Testis (tissue), 3 donors: ENCODE measurements around the gene YPEL1. TPM values are rescaled to one million over a fixed set of nuclear protein-coding genes. Genes with fewer than 3 reads are reported as not detected.
"Not testable (repeated sequence)": the region's sequence is repeated elsewhere in the genome, so short reads cannot be mapped to it uniquely, and the experiment has no call there.

Experiments used
- DNase-seq: peaks from one replicate; pipeline ENCODE4 v3.0.0-alpha.2; 2019
- H3K27ac ChIP-seq, 2 donors: fragments of 200-600 bp; sonication (generic); one replicate each; pipeline ENCODE4 v1.5.1; 2019
- H3K27me3 ChIP-seq: fragments of 200-600 bp; sonication (generic); one replicate; pipeline ENCODE4 v1.5.1; 2019
- H3K36me3 ChIP-seq: fragments of 200-600 bp; sonication (generic); one replicate; pipeline ENCODE4 v1.5.1; 2017; ENCODE audit warnings: low read depth; ENCODE audit errors: missing control alignments
- H3K4me1 ChIP-seq: fragments of 200-600 bp; sonication (generic); one replicate; pipeline ENCODE4 v1.5.1; 2019
- H3K4me3 ChIP-seq, 2 donors: fragments of 200-600 bp; sonication (generic); one replicate each; pipeline ENCODE4 v1.5.1; 2017 to 2019
- H3K9me3 ChIP-seq: fragments of 200-600 bp; sonication (generic); one replicate; pipeline ENCODE4 v1.5.1; 2017
- POLR2A ChIP-seq: fragments of 450-650 bp; IDR thresholded peaks from one replicate; pipeline ENCODE4 v1.6.1; 2017; ENCODE audit warnings: antibody characterized with exemption, mild to moderate bottlenecking, moderate library complexity
- WGBS, 2 donors: methylation state at CpG; one replicate each; pipeline ENCODE4 v1.1.5; 2018; 5-methylcytosine and 5-hydroxymethylcytosine counted together
- intact Hi-C: fragments of 100-400 bp; cut with DNase I; formaldehyde crosslinking; loops from one replicate; pipeline ENCODE4 v1.15.1; 2023; ENCODE audit warnings: low total_unique reads
- polyA plus RNA-seq: library from polyadenylated mRNA; stranded (reverse); fragments of 350-450 nt; fragmentation: Illumina TruSeq; extraction: RNeasy Lipid Tissue Mini Kit (QIAGEN cat#74804); gene quantifications from one replicate; pipeline ENCODE4 v1.2.3, GENCODE V29; 2014; ENCODE audit warnings: low read depth, low replicate concordance; ENCODE audit not compliant: insufficient read depth
- total RNA-seq, 2 donors: library from RNA; depleted of rRNA; stranded (reverse); fragments of >200 nt; gene quantifications; one replicate each; pipeline ENCODE4 v1.2.3, GENCODE V29; 2016
- TF ChIP-seq, protein P1 (sequence below), 3 experiments: fragments of 450-650 bp in 2 of 3; fragments of 200-600 bp in 1 of 3; sonication (generic) in 1 of 3; IDR thresholded peaks; one replicate each; pipeline ENCODE4 v1.5.1; 2016 to 2019; ENCODE audit warnings: antibody characterized with exemption in 3 of 3, mild to moderate bottlenecking in 2 of 3, moderate library complexity in 1 of 3

The YPEL1 gene
- total and polyA plus RNA-seq, 3 donors from 2014 or later, result 83.6 to 169 (median 168) TPM

DNA sequence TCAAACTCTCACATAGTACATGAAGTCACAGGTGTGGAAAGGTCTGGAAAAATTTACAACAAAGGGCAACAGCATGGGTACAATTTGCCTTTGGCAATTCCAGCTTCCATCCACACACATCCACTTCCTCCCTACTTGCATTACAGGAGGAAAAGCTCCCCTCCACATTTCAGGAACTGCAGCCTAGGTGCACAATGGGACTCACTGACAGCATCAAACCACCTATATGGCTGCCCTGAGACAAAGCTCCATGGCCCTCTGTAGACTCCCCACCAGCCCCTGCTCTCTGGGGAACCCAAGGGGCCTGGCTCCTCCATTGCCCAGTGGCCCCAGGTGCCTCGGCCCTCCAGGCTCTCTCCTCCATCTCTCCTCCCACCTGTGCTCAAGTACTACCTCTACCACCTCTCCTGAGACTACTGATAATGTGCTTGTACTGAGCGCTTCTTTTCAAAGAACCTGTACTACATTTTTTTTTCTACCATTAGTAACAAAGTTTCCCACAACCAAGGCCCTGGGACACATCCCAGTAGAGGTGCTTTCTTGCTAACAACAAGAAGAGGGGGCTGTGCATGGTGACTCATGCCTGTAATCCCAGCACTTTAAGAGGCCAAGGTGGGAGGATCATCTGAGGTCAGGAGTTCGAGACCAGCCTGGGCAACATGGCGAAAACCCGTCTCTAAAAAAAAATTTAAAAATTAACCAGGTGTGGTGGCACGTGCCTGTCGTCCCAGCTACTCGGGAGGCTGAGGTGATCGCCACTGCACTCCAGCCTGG is 4.9 kb downstream of the YPEL1 start:
- WGBS, 2 donors, result 83 to 92% methylated on average over 9 of the region's 9 CpGs
- TF ChIP-seq, protein P1, sequence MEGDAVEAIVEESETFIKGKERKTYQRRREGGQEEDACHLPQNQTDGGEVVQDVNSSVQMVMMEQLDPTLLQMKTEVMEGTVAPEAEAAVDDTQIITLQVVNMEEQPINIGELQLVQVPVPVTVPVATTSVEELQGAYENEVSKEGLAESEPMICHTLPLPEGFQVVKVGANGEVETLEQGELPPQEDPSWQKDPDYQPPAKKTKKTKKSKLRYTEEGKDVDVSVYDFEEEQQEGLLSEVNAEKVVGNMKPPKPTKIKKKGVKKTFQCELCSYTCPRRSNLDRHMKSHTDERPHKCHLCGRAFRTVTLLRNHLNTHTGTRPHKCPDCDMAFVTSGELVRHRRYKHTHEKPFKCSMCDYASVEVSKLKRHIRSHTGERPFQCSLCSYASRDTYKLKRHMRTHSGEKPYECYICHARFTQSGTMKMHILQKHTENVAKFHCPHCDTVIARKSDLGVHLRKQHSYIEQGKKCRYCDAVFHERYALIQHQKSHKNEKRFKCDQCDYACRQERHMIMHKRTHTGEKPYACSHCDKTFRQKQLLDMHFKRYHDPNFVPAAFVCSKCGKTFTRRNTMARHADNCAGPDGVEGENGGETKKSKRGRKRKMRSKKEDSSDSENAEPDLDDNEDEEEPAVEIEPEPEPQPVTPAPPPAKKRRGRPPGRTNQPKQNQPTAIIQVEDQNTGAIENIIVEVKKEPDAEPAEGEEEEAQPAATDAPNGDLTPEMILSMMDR (IDR thresholded peaks at IDR 0.05), result no peak
- TF ChIP-seq POLR2A, result no peak
- peaks cover 8% of the 10 kb centered on the region for H3K4me1 ChIP-seq
- no peaks in the 10 kb centered on the region for H3K27me3 ChIP-seq
- DNase-seq, result no peak
- H3K36me3 ChIP-seq, result no peaks in the 10 kb centered on the region
- no peak overlapping the region for H3K27ac ChIP-seq
- no peak overlapping the region for H3K4me3 ChIP-seq
- H3K9me3 ChIP-seq, result no peaks in the 10 kb centered on the region
- intact Hi-C loops, result no loop called here

DNA sequence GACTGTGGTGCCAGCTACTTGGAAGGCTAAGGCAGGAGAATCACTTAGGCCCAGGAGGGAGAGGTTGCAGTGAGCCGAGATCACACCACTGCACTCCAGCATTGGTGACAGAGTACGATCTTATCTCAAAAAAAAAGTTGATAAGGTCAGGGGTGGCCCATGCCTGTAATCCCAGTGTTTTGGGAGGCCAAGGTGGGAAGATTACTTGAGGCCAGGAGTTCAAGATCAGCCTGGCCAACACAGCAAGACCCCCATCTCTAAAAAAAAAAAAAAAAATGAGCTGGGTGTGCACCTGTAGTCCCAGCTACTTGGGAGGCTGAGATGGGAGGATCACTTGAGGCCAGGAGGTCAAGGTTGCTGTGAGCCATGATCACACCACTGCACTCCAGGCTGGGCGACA is 6.4 kb downstream of the YPEL1 start:
- H3K27me3 ChIP-seq, H3K4me1 ChIP-seq, H3K27ac ChIP-seq, H3K4me3 ChIP-seq, intact Hi-C loops, H3K9me3 ChIP-seq, H3K36me3 ChIP-seq, DNase-seq: not testable (repeated sequence)
- WGBS, 2 donors, result 94 to 98% methylated on average over 3 of the region's 3 CpGs

DNA sequence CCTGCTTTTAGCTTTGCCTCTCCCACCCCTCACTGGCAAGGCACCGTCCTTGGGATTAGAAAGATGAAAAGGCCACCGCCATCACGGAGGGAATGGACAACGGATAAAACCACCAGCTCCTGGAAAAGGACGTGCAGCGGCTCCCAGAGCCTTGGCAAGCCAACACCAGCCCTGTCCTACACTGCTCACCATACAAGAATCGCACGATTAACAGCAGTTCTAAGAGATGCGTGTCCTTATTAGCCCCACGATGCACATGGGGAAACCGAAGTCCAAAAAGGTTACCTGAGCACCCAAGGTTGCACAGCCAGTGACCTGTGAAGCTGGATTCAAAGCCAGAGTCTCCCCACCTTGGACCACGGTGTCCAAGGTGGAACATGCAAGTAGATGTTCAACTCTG is 7.3 kb downstream of the YPEL1 start:
- no peak for DNase-seq
- WGBS, 2 donors, result 82 to 88% methylated on average over 11 to 12 of the region's 12 CpGs
- intact Hi-C loops, result no loop called here
- Histone ChIP-seq H3K4me1 (no peaks in the 10 kb centered on the region), H3K27me3 (no peaks in the 10 kb centered on the region), H3K36me3 (no peaks in the 10 kb centered on the region), H3K4me3 (no peak overlapping the region), H3K27ac (no peak overlapping the region), H3K9me3 (no peaks in the 10 kb centered on the region)
- TF ChIP-seq POLR2A, result no peak
- TF ChIP-seq, protein P1 (IDR thresholded peaks at IDR 0.05), result no peak

DNA sequence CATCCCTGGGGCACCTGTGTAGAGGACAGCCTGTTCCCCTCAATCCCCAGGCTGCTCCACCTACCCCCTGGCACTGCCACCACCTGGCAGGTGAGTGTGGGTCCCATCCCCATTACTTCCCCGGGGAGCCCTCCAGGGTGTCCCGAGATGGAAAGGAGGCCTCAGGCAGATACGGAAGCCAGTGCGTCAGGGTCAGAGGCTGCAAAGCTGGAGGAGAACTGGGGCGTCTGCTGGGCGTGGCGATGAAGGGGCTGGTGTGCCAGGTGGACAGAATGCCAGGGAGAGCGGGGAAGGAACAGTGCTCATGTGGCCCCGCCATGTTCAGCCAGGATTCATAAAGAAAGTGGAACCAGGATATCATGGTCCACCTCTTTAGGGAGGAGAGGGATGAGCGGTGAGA is 7.8 kb downstream of the YPEL1 start:
- H3K27ac ChIP-seq, result no peak overlapping the region
- no peaks in the 10 kb centered on the region for H3K4me1 ChIP-seq
- intact Hi-C loops, result no loop called here
- WGBS, 2 donors, result 92 to 96% methylated on average over 10 of the region's 10 CpGs
- no peaks in the 10 kb centered on the region for H3K9me3 ChIP-seq
- no peaks in the 10 kb centered on the region for H3K36me3 ChIP-seq
- no peak overlapping the region for H3K4me3 ChIP-seq
- TF ChIP-seq, protein P1 (IDR thresholded peaks at IDR 0.05), result no peak
- TF ChIP-seq POLR2A, result no peak
- no peak for DNase-seq
- H3K27me3 ChIP-seq, result no peaks in the 10 kb centered on the region

DNA sequence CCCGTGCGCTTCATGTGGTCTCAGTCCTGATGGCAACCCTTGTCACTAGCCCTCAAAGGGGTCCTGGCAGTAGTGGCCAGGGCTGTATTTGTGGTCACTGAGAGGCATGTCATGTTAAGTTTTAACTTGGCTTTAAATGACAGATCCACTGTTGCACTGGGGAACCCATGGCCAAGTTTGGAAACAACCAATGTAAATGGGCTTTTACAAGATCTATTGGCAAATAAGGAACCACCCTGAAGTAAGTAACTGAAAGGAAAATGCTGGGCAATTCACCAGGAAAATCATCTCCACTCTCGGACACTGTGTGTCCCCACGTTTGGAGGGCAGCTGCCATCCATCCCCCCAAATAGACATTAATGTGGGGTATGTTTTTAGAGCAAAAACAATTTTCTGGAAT is 8.4 kb downstream of the YPEL1 start:
- intact Hi-C loops, result no loop called here
- Histone ChIP-seq H3K9me3 (no peaks in the 10 kb centered on the region), H3K36me3 (no peaks in the 10 kb centered on the region), H3K4me3 (no peak overlapping the region), H3K27ac (no peak overlapping the region), H3K27me3 (no peaks in the 10 kb centered on the region), H3K4me1 (no peaks in the 10 kb centered on the region)
- no peak for DNase-seq
- no peak for TF ChIP-seq POLR2A
- TF ChIP-seq, protein P1 (IDR thresholded peaks at IDR 0.05), result no peak
- 87% methylated on average over 4 of the region's 4 CpGs for WGBS, 2 donors
